Breast epithelium (tissue), 4 donors: ENCODE results near the gene C1orf21. TPM values are rescaled to one million over a fixed set of nuclear protein-coding genes. Genes with fewer than 3 reads are reported as not detected.

Source experiments
- DNase-seq, 2 donors: peaks; one replicate each; pipeline ENCODE4 v3.0.0-alpha.2; 2019; ENCODE audit warnings: low spot score in 2 of 2
- H3K27ac ChIP-seq, 2 donors: fragments of 200-600 bp; sonication (generic) in 1 of 2; one replicate each; pipeline ENCODE4 v1.5.1; 2016 to 2019; ENCODE audit warnings: mild to moderate bottlenecking in 1 of 2
- H3K27me3 ChIP-seq, 2 donors: fragments of 200-600 bp; sonication (generic) in 1 of 2; one replicate each; pipeline versions ENCODE4 v1.5.1 to v1.6.0; 2017 to 2019; ENCODE audit warnings: control low read depth in 1 of 2, mild to moderate bottlenecking in 1 of 2
- H3K36me3 ChIP-seq: fragments of 200-600 bp; one replicate; pipeline ENCODE4 v1.5.1; 2019
- H3K4me1 ChIP-seq, 2 donors: fragments of 200-600 bp; sonication (generic); one replicate each; pipeline ENCODE4 v1.5.1; 2016 to 2019; ENCODE audit warnings: control low read depth in 1 of 2
- H3K4me3 ChIP-seq, 3 donors: fragments of 200-600 bp; sonication (generic); 1 replicate in 2 of 3; 2 replicates in 1 of 3; pipeline ENCODE4 v1.5.1; 2016 to 2019; ENCODE audit warnings: mild to moderate bottlenecking in 3 of 3, moderate library complexity in 2 of 3
- H3K9me3 ChIP-seq, 2 donors: fragments of 200-600 bp; sonication (generic) in 1 of 2; one replicate each; pipeline ENCODE4 v1.5.1; 2016 to 2019; ENCODE audit warnings: control low read depth in 1 of 2
- CTCF ChIP-seq, 3 donors: fragments of 450-650 bp; IDR thresholded peaks; one replicate each; pipeline ENCODE4 v1.5.1; 2016 to 2017; ENCODE audit warnings: antibody characterized with exemption in 3 of 3, mild to moderate bottlenecking in 3 of 3, moderate library complexity in 3 of 3
- POLR2A ChIP-seq: fragments of 450-650 bp; IDR thresholded peaks from one replicate; pipeline ENCODE4 v1.6.1; 2016; ENCODE audit warnings: antibody characterized with exemption, mild to moderate bottlenecking, moderate library complexity
- POLR2AphosphoS5 ChIP-seq, 3 donors: sonication (generic); formaldehyde crosslinking; IDR thresholded peaks; one replicate each; pipeline ENCODE4 v1.6.1; 2017; ENCODE audit warnings: antibody characterized with exemption in 3 of 3
- intact Hi-C: fragments of 100-400 bp; cut with DNase I; formaldehyde crosslinking; loops from one replicate; pipeline ENCODE4 v1.15.1; 2023; ENCODE audit warnings: low total_unique reads
- total RNA-seq, 3 donors: library from RNA; depleted of rRNA; stranded (reverse); fragments of >200 nt; gene quantifications; one replicate each; pipeline ENCODE4 v1.1.0, GENCODE V29; 2016

Gene C1orf21
- total RNA-seq, 3 donors from 2014 or later: 31.5 to 75.7 (median 54.7) TPM

GRCh38 chr1:184385865-184386311 is 941 bp upstream of the C1orf21 start:
- no peak for DNase-seq
- H3K4me1 ChIP-seq: no peaks in the 10 kb centered on the region
- H3K9me3 ChIP-seq: no peaks in the 10 kb centered on the region
- no peaks in the 10 kb centered on the region for H3K27me3 ChIP-seq
- no peaks in the 10 kb centered on the region for H3K36me3 ChIP-seq
- TF ChIP-seq POLR2AphosphoS5 (IDR thresholded peaks at IDR 0.05) (no peak), POLR2A (no peak), CTCF (IDR thresholded peaks at IDR 0.05) (no peak)
- intact Hi-C loops: no loop called here
- H3K4me3 ChIP-seq: peak overlapping the region; percentile 86 to 98 (median 92)
- H3K27ac ChIP-seq: peak overlapping the region; percentile 91 to 93

GRCh38 chr1:184387069-184387475 is 243 bp downstream of the C1orf21 start:
- H3K4me3 ChIP-seq: peak overlapping the region; percentile 86 to 98 (median 92)
- peak in 1 of 2 donors; percentile 24 for DNase-seq
- no peaks in the 10 kb centered on the region for H3K27me3 ChIP-seq
- H3K36me3 ChIP-seq: no peaks in the 10 kb centered on the region
- H3K27ac ChIP-seq: peak overlapping the region; percentile 91 to 93
- no peaks in the 10 kb centered on the region for H3K4me1 ChIP-seq
- H3K9me3 ChIP-seq: no peaks in the 10 kb centered on the region
- intact Hi-C loops: no loop called here
- TF ChIP-seq POLR2AphosphoS5 (IDR thresholded peaks at IDR 0.05) (peak in 1 of 3 donors; percentile 62), POLR2A (no peak), CTCF (IDR thresholded peaks at IDR 0.05) (no peak)

- Histone ChIP-seq H3K4me1 (no peaks in the 10 kb centered on the region), H3K27ac (peak overlapping the region; percentile 91 to 93), H3K27me3 (no peaks in the 10 kb centered on the region), H3K4me3 (peak overlapping the region; percentile 86 to 98 (median 92)), H3K36me3 (no peaks in the 10 kb centered on the region), H3K9me3 (no peaks in the 10 kb centered on the region)
- DNase-seq: peak; percentile 40 to 55
- TF ChIP-seq POLR2AphosphoS5 (IDR thresholded peaks at IDR 0.05) (no peak), CTCF (IDR thresholded peaks at IDR 0.05) (no peak), POLR2A (no peak)
- intact Hi-C loops: no loop called here
These were observed 868 bp downstream of the C1orf21 start for GRCh38 chr1:184387476-184388318.

GRCh38 chr1:184388319-184388889 is 1.6 kb downstream of the C1orf21 start:
- Histone ChIP-seq H3K27me3 (no peaks in the 10 kb centered on the region), H3K9me3 (no peaks in the 10 kb centered on the region), H3K36me3 (no peaks in the 10 kb centered on the region), H3K27ac (peak overlapping the region; percentile 91 to 93), H3K4me1 (no peaks in the 10 kb centered on the region), H3K4me3 (peak overlapping the region; percentile 86 to 98 (median 92))
- no peak for DNase-seq
- intact Hi-C loops: no loop called here
- TF ChIP-seq POLR2AphosphoS5 (IDR thresholded peaks at IDR 0.05) (no peak), CTCF (IDR thresholded peaks at IDR 0.05) (no peak), POLR2A (no peak)

- Histone ChIP-seq H3K27me3 (no peaks in the 10 kb centered on the region), H3K4me1 (no peaks in the 10 kb centered on the region), H3K36me3 (no peaks in the 10 kb centered on the region), H3K4me3 (peak overlapping the region; percentile 86 to 98 (median 92)), H3K9me3 (no peaks in the 10 kb centered on the region), H3K27ac (peak overlapping the region; percentile 91 to 93)
- TF ChIP-seq POLR2AphosphoS5 (IDR thresholded peaks at IDR 0.05) (no peak), CTCF (IDR thresholded peaks at IDR 0.05) (no peak), POLR2A (no peak)
- intact Hi-C loops: no loop called here
- no peak for DNase-seq
These were observed 2.1 kb downstream of the C1orf21 start for GRCh38 chr1:184388971-184389370.
